Activated naive CD4-positive, alpha-beta T cell treated with Interleukin-2 at 50 U/mL for 16 hours (primary cell): ENCODE measurements around the gene HYOU1.

Experiments used
- DNase-seq: peaks from one replicate; pipeline ENCODE4 v3.0.0-alpha.2; 2020

Gene HYOU1

GRCh38 chr11:119016216-119017009 is 40.6 kb downstream of the HYOU1 start:
- no peak for DNase-seq

DNA sequence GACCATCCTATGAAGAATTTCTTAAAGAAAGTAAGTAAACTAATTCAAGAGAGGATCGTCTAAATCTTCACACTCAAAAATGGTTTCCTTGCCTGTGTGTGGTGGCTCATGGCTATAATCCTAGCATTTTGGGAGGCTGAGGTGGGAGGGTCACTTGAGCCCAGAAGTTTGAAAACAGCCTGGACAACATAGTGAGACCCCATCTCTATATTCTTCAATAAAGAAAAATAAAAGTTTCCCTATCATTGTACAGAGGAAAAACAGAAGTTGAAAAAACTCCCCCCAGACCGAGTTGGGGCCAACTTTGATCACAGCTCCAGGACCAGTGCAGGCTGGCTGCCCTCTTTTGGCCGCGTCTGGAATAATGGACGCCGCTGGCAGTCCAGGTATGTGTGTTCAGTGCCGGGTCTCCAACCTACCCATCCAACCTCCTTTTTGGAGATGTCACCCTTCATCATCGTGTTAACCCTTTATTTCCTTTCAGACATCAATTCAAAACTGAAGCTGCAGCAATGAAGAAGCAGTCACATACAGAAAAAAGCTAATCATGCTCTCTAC is 41.9 kb downstream of the HYOU1 start:
- DNase-seq = no peak

- DNase-seq = no peak
Observed at GRCh38 chr11:119014209-119014924, 42.6 kb downstream of the HYOU1 start.

GRCh38 chr11:119012629-119013170 is 44.3 kb downstream of the HYOU1 start:
- no peak for DNase-seq

- DNase-seq = no peak
Observed at GRCh38 chr11:119011476-119012053, 45.4 kb downstream of the HYOU1 start.

GRCh38 chr11:119006656-119007055 is 50.3 kb downstream of the HYOU1 start:
- DNase-seq = no peak

- no peak for DNase-seq
Observed at GRCh38 chr11:119000906-119001305, 56.1 kb downstream of the HYOU1 start.

DNA sequence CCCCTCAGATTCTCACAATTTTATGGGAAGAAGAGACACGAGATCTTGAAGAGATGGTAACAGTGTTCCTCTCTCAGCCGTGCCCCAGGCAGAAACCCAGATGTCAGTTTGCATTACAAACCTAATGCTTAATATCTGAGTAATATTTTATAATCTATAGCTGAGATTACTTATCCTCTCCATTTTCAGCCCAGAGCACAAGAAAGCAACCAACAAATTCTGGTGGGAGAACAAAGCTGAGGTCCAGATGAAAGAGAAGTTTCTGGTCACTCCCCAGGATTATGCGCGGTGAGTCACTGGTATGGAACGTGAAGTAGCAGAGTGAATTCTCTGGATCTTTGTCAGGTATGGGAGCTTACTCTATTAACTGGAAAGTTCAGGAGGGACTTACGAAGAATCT is 58.2 kb downstream of the HYOU1 start:
- no peak for DNase-seq

GRCh38 chr11:118998388-118998717 is 58.7 kb downstream of the HYOU1 start:
- DNase-seq = no peak

GRCh38 chr11:118997627-118998387 is 59.2 kb downstream of the HYOU1 start, which contains the start of gene CENATAC:
TSS of gene CENATAC (plus strand) at chr11:118998138. CDS start at chr11:118998198, 60 bp downstream.
- DNase-seq = peak; percentile 97

- peak; percentile 41 for DNase-seq
Observed at GRCh38 chr11:118996926-118997626, 59.9 kb downstream of the HYOU1 start.
